Naive thymus-derived CD8-positive, alpha-beta T cell (primary cell): ENCODE measurements around the gene HSP90AB1. TPM values are rescaled to one million over a fixed set of nuclear protein-coding genes. Genes with fewer than 3 reads are reported as not detected.

Source experiments
- ATAC-seq, 2 donors: fragments of 150-1000 bp; cut with Tn5 transposase in 1 of 2; sonication (Bioruptor Pico), chemical (Tn5 transposase) in 1 of 2; 1 replicate in 1 of 2; 2 replicates in 1 of 2; pipeline ENCODE4 v1.10.0; 2021; ENCODE audit warnings: mild to moderate bottlenecking in 2 of 2, moderate library complexity in 2 of 2
- POLR2A ChIA-PET: fragments of 350-600 bp; sonication (Branson Sonifier 250); formaldehyde crosslinking; loops from one replicate; lab custom pipeline; 2021; ENCODE audit warnings: antibody characterized with exemption; lab: Charles Lee
- DNase-seq, 10 donors: peaks; one replicate each; pipeline versions ENCODE4 v3.0.0 to v3.0.0-alpha.2; 2020 to 2022
- H3K27ac Mint-ChIP-seq, 10 donors: one replicate each; pipeline ENCODE4 v1.8.0; 2020 to 2022; ENCODE audit warnings: mild to moderate bottlenecking in 10 of 10, mixed read lengths in 10 of 10, moderate library complexity in 4 of 10, inconsistent platforms in 1 of 10
- H3K27me3 Mint-ChIP-seq, 5 donors: one replicate each; pipeline ENCODE4 v1.8.0; 2021 to 2022; ENCODE audit warnings: mixed read lengths in 5 of 5
- H3K36me3 Mint-ChIP-seq, 3 donors: one replicate each; pipeline ENCODE4 v1.8.0; 2020 to 2022; ENCODE audit warnings: mixed read lengths in 3 of 3, mild to moderate bottlenecking in 2 of 3, inconsistent platforms in 1 of 3
- H3K4me1 Mint-ChIP-seq, 4 donors: one replicate each; pipeline ENCODE4 v1.8.0; 2021 to 2022; ENCODE audit warnings: mixed read lengths in 4 of 4
- H3K4me3 Mint-ChIP-seq, 10 donors: one replicate each; pipeline ENCODE4 v1.8.0; 2020 to 2022; ENCODE audit warnings: mild to moderate bottlenecking in 10 of 10, mixed read lengths in 10 of 10, moderate library complexity in 6 of 10, inconsistent platforms in 1 of 10
- H3K9me3 Mint-ChIP-seq, 9 donors: one replicate each; pipeline ENCODE4 v1.8.0; 2020 to 2022; ENCODE audit warnings: mixed read lengths in 9 of 9, mild to moderate bottlenecking in 3 of 9, inconsistent platforms in 1 of 9, moderate library complexity in 1 of 9
- polyA plus RNA-seq, 3 donors: library from polyadenylated mRNA; unstranded; fragments of 300-500 nt; fragmentation: Illumina TruSeq; gene quantifications; one replicate each; pipeline ENCODE4 v1.2.3, GENCODE V29; 2021
- total RNA-seq, 8 experiments: library from RNA in 2 of 8; stranded (reverse) in 2 of 8; gene quantifications; one replicate each; pipeline ENCODE4 v1.2.3 and lab custom pipeline; 2021 to 2026

The HSP90AB1 gene
- total and polyA plus RNA-seq, 5 experiments from 2014 or later = 420 to 607 (median 502) TPM

- POLR2A ChIA-PET = no interaction called here
- Mint-ChIP-seq H3K27me3 (peaks cover 0 to 1% (median 0%) of the 10 kb centered on the region in 5 donors), H3K27ac (peak overlapping the region in 1 of 10 donors; percentile 24), H3K4me3 (no peak overlapping the region), H3K9me3 (no peaks in the 10 kb centered on the region), H3K36me3 (peaks cover 0 to 50% (median 12%) of the 10 kb centered on the region in 3 donors), H3K4me1 (peaks cover 3 to 17% (median 6%) of the 10 kb centered on the region in 4 donors)
- ATAC-seq (no peak), DNase-seq (no peak)
Observed at GRCh38 chr6:44301782-44302564, 55.1 kb downstream of the HSP90AB1 start.

GRCh38 chr6:44302856-44303255, 56.0 kb downstream of the HSP90AB1 start:
- H3K4me3 Mint-ChIP-seq = no peak overlapping the region
- peaks cover under 1 to 10% (median 4%) of the 10 kb centered on the region in 4 donors for H3K4me1 Mint-ChIP-seq
- POLR2A ChIA-PET = interaction anchor here (0.8 kb wide), 1 partner anchor 11 kb away, joined by 3 read pairs; no protein-coding TSS in a partner anchor
- no peak overlapping the region for H3K27ac Mint-ChIP-seq
- no peak for DNase-seq
- H3K9me3 Mint-ChIP-seq = no peaks in the 10 kb centered on the region
- ATAC-seq = no peak
- H3K36me3 Mint-ChIP-seq = peaks cover 0 to 54% (median 12%) of the 10 kb centered on the region in 3 donors
- H3K27me3 Mint-ChIP-seq = no peaks in the 10 kb centered on the region

Other genes starting within 250 kb of the HSP90AB1 start
- 10 to 100 TPM; 17.0 to 20.4 TPM for gene MRPL14, start 119.6 kb upstream of the HSP90AB1 start, total RNA-seq
- 10 to 100 TPM; 76.5 to 89.3 (median 80.3) TPM for gene MRPL14, start 119.6 kb upstream of the HSP90AB1 start, polyA plus RNA-seq
- 10 to 100 TPM; 15.5 to 15.9 TPM for gene TMEM63B, start 119.5 kb upstream of the HSP90AB1 start, total RNA-seq
- gene TMEM63B, start 119.5 kb upstream of the HSP90AB1 start, polyA plus RNA-seq = 1 to 10 TPM in 1 of 3 donors, under 1 TPM in 2; 0.26 to 2.2 (median 0.96) TPM
- not detected for gene CAPN11, start 88.3 kb upstream of the HSP90AB1 start, total RNA-seq
- gene CAPN11, start 88.3 kb upstream of the HSP90AB1 start, polyA plus RNA-seq = not detected
- not detected for gene MYMX, start 30.2 kb upstream of the HSP90AB1 start, total RNA-seq
- not detected for gene MYMX, start 30.2 kb upstream of the HSP90AB1 start, polyA plus RNA-seq
- gene SLC29A1, start 23.5 kb upstream of the HSP90AB1 start, total RNA-seq = 1 to 10 TPM; 1.3 to 2.3 TPM
- 1 to 10 TPM; 2.0 to 2.6 (median 2.5) TPM for gene SLC29A1, start 23.5 kb upstream of the HSP90AB1 start, polyA plus RNA-seq
- 10 to 100 TPM; 18.0 to 18.3 TPM for gene SLC35B2, start 10.4 kb downstream of the HSP90AB1 start, total RNA-seq
- 10 to 100 TPM; 31.9 to 40.1 (median 39.0) TPM for gene SLC35B2, start 10.4 kb downstream of the HSP90AB1 start, polyA plus RNA-seq
- gene NFKBIE, start 18.4 kb downstream of the HSP90AB1 start, total RNA-seq = 10 to 100 TPM; 11.4 to 14.4 TPM
- 1 to 10 TPM; 2.7 to 4.1 (median 3.6) TPM for gene NFKBIE, start 18.4 kb downstream of the HSP90AB1 start, polyA plus RNA-seq
- not detected for gene TMEM151B, start 23.3 kb downstream of the HSP90AB1 start, total RNA-seq
- not detected for gene TMEM151B, start 23.3 kb downstream of the HSP90AB1 start, polyA plus RNA-seq
- 10 to 100 TPM; 23.8 to 24.1 TPM for gene AARS2, start 66.2 kb downstream of the HSP90AB1 start, total RNA-seq
- gene AARS2, start 66.2 kb downstream of the HSP90AB1 start, polyA plus RNA-seq = 10 to 100 TPM in 1 of 3 donors, 1 to 10 TPM in 2; 5.2 to 13.5 (median 6.3) TPM
- gene SPATS1, start 95.5 kb downstream of the HSP90AB1 start, total RNA-seq = not detected
- not detected for gene SPATS1, start 95.5 kb downstream of the HSP90AB1 start, polyA plus RNA-seq
- gene CDC5L, start 140.6 kb downstream of the HSP90AB1 start, total RNA-seq = 10 to 100 TPM; 21.7 to 21.8 TPM
- 10 to 100 TPM in 2 of 3 donors, 1 to 10 TPM in 1; 9.6 to 14.9 (median 12.9) TPM for gene CDC5L, start 140.6 kb downstream of the HSP90AB1 start, polyA plus RNA-seq